Posterior vena cava (tissue), 2 donors: ENCODE measurements around the gene TRIOBP. TPM values are rescaled to one million over a fixed set of nuclear protein-coding genes. Genes with fewer than 3 reads are reported as not detected.

Experiments
- DNase-seq: peaks from one replicate; pipeline ENCODE4 v3.0.0-alpha.2; 2020; ENCODE audit warnings: low spot score
- intact Hi-C, 2 donors: fragments of 100-400 bp; cut with DNase I; formaldehyde crosslinking; loops; one replicate each; pipeline versions ENCODE4 v1.14.1 to v1.14.2; 2022 to 2023
- total RNA-seq, 2 donors: library from RNA; stranded (reverse); fragmentation: NEBNext Ultra II Directional; extraction: Animal tissue kit (Norgen Biotek cat#: 25700); gene quantifications; one replicate each; pipeline ENCODE4 v1.2.1, GENCODE V29; 2021
- donor health status: DM: yes; HTN: yes; CAD: no.
- donor health status: DM: yes; HTN: yes; CAD: no.

Gene TRIOBP
- total RNA-seq, 2 donors from 2014 or later: 93.8 to 95.8 TPM

- no peak for DNase-seq
- intact Hi-C loops: no loop called here
Observed at GRCh38 chr22:37661160-37661924, 35.5 kb upstream of the TRIOBP start.

GRCh38 chr22:37662039-37662438 is 34.8 kb upstream of the TRIOBP start:
- intact Hi-C loops: no loop called here
- no peak for DNase-seq

GRCh38 chr22:37663521-37664140 is 33.2 kb upstream of the TRIOBP start:
- no peak for DNase-seq
- intact Hi-C loops: no loop called here

GRCh38 chr22:37664249-37665101 is 32.4 kb upstream of the TRIOBP start:
- DNase-seq: no peak
- intact Hi-C loops: no loop called here

GRCh38 chr22:37665487-37665886 is 31.4 kb upstream of the TRIOBP start:
- intact Hi-C loops: no loop called here
- DNase-seq: no peak

GRCh38 chr22:37669586-37669985 is 27.3 kb upstream of the TRIOBP start:
- intact Hi-C loops: no loop called here
- DNase-seq: no peak

- intact Hi-C loops: no loop called here
- no peak for DNase-seq
Observed at GRCh38 chr22:37672206-37672919, 24.5 kb upstream of the TRIOBP start.

- DNase-seq: no peak
- intact Hi-C loops: no loop called here
Observed at GRCh38 chr22:37672920-37673455, 23.9 kb upstream of the TRIOBP start.

GRCh38 chr22:37674248-37674647 is 22.6 kb upstream of the TRIOBP start:
- intact Hi-C loops: no loop called here
- no peak for DNase-seq

- peak; percentile 99 for DNase-seq
- intact Hi-C loops: no loop called here
Observed at GRCh38 chr22:37674951-37675929, 21.6 kb upstream of the TRIOBP start, which contains the start of gene LGALS1. TSS of gene LGALS1 (plus strand) at chr22:37675636. CDS start at chr22:37675703, 67 bp downstream.

- DNase-seq: no peak
- intact Hi-C loops: no loop called here
Observed at GRCh38 chr22:37675930-37676735, 20.7 kb upstream of the TRIOBP start.

GRCh38 chr22:37676736-37677492 is 19.9 kb upstream of the TRIOBP start:
- intact Hi-C loops: no loop called here
- peak; percentile 96 for DNase-seq

GRCh38 chr22:37677493-37677974 is 19.3 kb upstream of the TRIOBP start:
- DNase-seq: no peak
- intact Hi-C loops: no loop called here

GRCh38 chr22:37678372-37678771 is 18.5 kb upstream of the TRIOBP start:
- intact Hi-C loops: no loop called here
- no peak for DNase-seq

GRCh38 chr22:37679670-37680069 is 17.2 kb upstream of the TRIOBP start:
- no peak for DNase-seq
- intact Hi-C loops: loop anchor here in 1 of 2 donors (5.0 kb wide), 1 partner anchor 37 kb away; no protein-coding TSS in a partner anchor

GRCh38 chr22:37680191-37680851 is 16.5 kb upstream of the TRIOBP start:
- no peak for DNase-seq
- intact Hi-C loops: loop anchor here in 1 of 2 donors (5.0 kb wide), 1 partner anchor 38 kb away; no protein-coding TSS in a partner anchor
